Testis (tissue), 2 donors: ENCODE measurements around the gene ADORA3.

Source experiments
- CTCF ChIP-seq, 3 experiments: fragments of 450-650 bp in 2 of 3; fragments of 200-600 bp in 1 of 3; sonication (generic) in 1 of 3; IDR thresholded peaks; one replicate each; pipeline ENCODE4 v1.5.1; 2016 to 2019; ENCODE audit warnings: antibody characterized with exemption in 3 of 3, mild to moderate bottlenecking in 2 of 3, moderate library complexity in 1 of 3
- POLR2A ChIP-seq: fragments of 450-650 bp; IDR thresholded peaks from one replicate; pipeline ENCODE4 v1.6.1; 2017; ENCODE audit warnings: antibody characterized with exemption, mild to moderate bottlenecking, moderate library complexity

DNA sequence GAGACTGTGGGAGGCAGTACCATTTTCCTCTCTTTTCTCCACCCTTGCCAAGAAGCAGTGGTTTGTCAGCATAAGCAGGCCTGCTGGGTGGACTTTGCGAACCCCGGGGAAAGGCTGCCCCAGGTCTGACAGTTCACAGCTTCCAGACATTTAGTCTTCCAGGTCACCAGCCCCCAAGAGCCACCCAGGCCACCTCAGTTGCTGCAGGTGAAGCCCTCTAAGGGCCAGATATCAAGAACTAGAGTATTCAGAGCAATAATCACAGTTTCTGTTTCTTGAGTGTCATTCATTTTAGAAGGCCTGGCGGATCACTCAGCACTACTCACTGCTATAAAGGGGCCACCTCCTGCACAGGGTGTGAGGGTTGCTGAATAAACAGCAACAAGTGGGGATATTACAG, 9.5 kb upstream of the ADORA3 start:
- no peak for TF ChIP-seq CTCF (IDR thresholded peaks at IDR 0.05)
- TF ChIP-seq POLR2A: no peak
